Stomach (tissue), 4 donors: ENCODE results near the gene TBX4.

ENCODE experiments used
- CTCF ChIP-seq, 7 experiments: fragments of 450-650 bp in 4 of 7; fragments of 200-600 bp in 3 of 7; sonication (generic) in 3 of 7; IDR thresholded peaks; one replicate each; pipeline ENCODE4 v1.5.1; 2016 to 2019; ENCODE audit warnings: antibody characterized with exemption in 7 of 7, control low read depth in 2 of 7, mild to moderate bottlenecking in 1 of 7
- POLR2A ChIP-seq, 4 donors: fragments of 450-650 bp; IDR thresholded peaks; one replicate each; pipeline ENCODE4 v1.6.1; 2016; ENCODE audit warnings: antibody characterized with exemption in 4 of 4, control low read depth in 2 of 4, mild to moderate bottlenecking in 1 of 4, moderate library complexity in 1 of 4

GRCh38 chr17:61412860-61413660, 39.2 kb upstream of the TBX4 start:
- TF ChIP-seq CTCF (IDR thresholded peaks at IDR 0.05) (no peak), POLR2A (IDR thresholded peaks at IDR 0.05) (no peak)
